GM21447 (cell line): ENCODE measurements around the gene POLH.
"Not testable (repeated sequence)": the region's sequence is repeated elsewhere in the genome, so short reads cannot be mapped to it uniquely, and the experiment has no call there.

ENCODE experiments used
- ATAC-seq: cut with Tn5 transposase; IDR thresholded peaks from one replicate; pipeline ENCODE4 v1.9.1; 2021; ENCODE audit not compliant: unreplicated experiment

Gene POLH

GRCh38 chr6:43629505-43630300 is 53.7 kb downstream of the POLH start:
- ATAC-seq, result peak; percentile 66

- ATAC-seq, result no peak
These were observed 55.1 kb downstream of the POLH start for GRCh38 chr6:43630980-43631619.

- not testable (repeated sequence) for ATAC-seq
These were observed 57.0 kb downstream of the POLH start for GRCh38 chr6:43633002-43633401.

- no peak for ATAC-seq
These were observed 58.8 kb downstream of the POLH start for GRCh38 chr6:43634702-43635303.

- ATAC-seq, result peak; percentile 89
These were observed 59.7 kb downstream of the POLH start, which contains the start of gene MAD2L1BP for GRCh38 chr6:43635387-43636307. Gene MAD2L1BP, plus strand, starts transcription at chr6:43635840. Its CDS starts 36 bp downstream, at chr6:43635876.

- no peak for ATAC-seq
These were observed 60.3 kb downstream of the POLH start for GRCh38 chr6:43636308-43636659.

- ATAC-seq, result no peak
These were observed 64.2 kb downstream of the POLH start for GRCh38 chr6:43639984-43640800.

GRCh38 chr6:43644940-43645612 is 69.1 kb downstream of the POLH start, which contains the start of gene RSPH9:
Gene RSPH9, plus strand, starts transcription at chr6:43645036. Its CDS starts 63 bp downstream, at chr6:43645099.
- peak; percentile 70 for ATAC-seq

- no peak for ATAC-seq
These were observed 69.6 kb downstream of the POLH start for GRCh38 chr6:43645613-43645964.

- ATAC-seq, result no peak
These were observed 71.6 kb downstream of the POLH start for GRCh38 chr6:43647613-43648012.

GRCh38 chr6:43648248-43648647 is 72.3 kb downstream of the POLH start:
- ATAC-seq, result no peak

- ATAC-seq, result not testable (repeated sequence)
These were observed 76.8 kb downstream of the POLH start for GRCh38 chr6:43652822-43653221.

GRCh38 chr6:43657221-43657802 is 81.3 kb downstream of the POLH start:
- ATAC-seq, result no peak

GRCh38 chr6:43658161-43658560 is 82.2 kb downstream of the POLH start:
- ATAC-seq, result no peak

GRCh38 chr6:43662948-43663347 is 87.0 kb downstream of the POLH start:
- ATAC-seq, result not testable (repeated sequence)
